ENCODE data around the gene CTIF. TPM values are rescaled to one million over a fixed set of nuclear protein-coding genes. Genes with fewer than 3 reads are reported as not detected.
A peak's percentile ranks its signal among the peaks of the same experiment; 100 is the strongest.

The CTIF gene
- total RNA-seq, 1 donor from 2014 or later, result 72.4 TPM

DNA sequence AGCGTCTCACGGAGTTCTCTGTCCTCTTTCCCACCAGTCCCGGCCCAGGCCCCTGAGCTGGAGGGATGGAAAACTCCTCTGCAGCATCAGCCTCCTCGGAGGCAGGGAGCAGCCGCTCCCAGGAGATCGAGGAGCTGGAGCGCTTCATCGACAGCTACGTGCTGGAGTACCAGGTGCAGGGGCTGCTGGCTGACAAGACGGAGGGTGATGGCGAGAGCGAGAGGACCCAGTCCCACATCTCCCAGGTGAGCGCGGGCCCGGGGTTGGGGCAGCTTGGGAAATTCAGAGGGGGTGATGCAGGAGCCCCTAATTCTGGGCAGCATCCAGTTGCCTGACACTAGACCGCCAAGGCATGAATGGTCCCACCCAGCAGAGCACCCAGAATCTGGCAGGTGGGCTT is 80.7 kb downstream of the CTIF start:
- intact Hi-C loops (cut with DNase I), result no loop called here
- no peak for DNase-seq

DNA sequence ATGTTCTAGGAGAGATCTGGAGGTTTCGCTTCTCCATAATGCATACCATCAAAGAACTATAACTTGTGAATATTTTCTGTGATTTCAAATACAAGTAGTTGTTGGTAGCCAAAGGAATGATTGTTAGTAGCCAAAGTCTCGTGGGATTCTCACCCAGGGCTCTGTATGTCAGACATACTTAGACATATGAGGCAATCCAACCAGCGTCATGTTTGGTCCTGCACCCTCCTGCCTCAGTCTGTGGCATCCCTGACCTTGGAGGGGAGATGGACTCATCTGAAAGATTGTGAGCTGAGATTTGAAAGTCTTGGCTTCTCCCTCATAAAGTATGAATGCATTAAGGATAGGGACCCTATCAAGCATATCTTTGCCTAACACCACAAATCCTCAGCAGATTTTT is 81.2 kb downstream of the CTIF start:
- no peak for ATAC-seq
- Histone ChIP-seq H3K4me3 (no peak overlapping the region), H3K9me3 (no peaks in the 10 kb centered on the region), H3K27ac (no peak overlapping the region), H3K27me3 (no peaks in the 10 kb centered on the region), H3K4me1 (peaks cover 6% of the 10 kb centered on the region), H3K36me3 (peaks cover 5% of the 10 kb centered on the region)
- no peak for DNase-seq
- no peak for TF ChIP-seq CTCF (IDR thresholded peaks at IDR 0.05)
- intact Hi-C loops (cut with DNase I), result no loop called here

More for the DNA sequence above, 80.7 kb downstream of the CTIF start:
- no peak overlapping the region for H3K4me3 ChIP-seq
- TF ChIP-seq CTCF (IDR thresholded peaks at IDR 0.05), result no peak
- H3K9me3 ChIP-seq, result no peaks in the 10 kb centered on the region
- no peak for ATAC-seq
- no peak overlapping the region for H3K27ac ChIP-seq
- peaks cover 6% of the 10 kb centered on the region for H3K4me1 ChIP-seq
- no peaks in the 10 kb centered on the region for H3K27me3 ChIP-seq
- H3K36me3 ChIP-seq, result peaks cover 5% of the 10 kb centered on the region

- Histone ChIP-seq H3K27me3 (no peaks in the 10 kb centered on the region), H3K4me1 (peaks cover 5% of the 10 kb centered on the region), H3K9me3 (no peaks in the 10 kb centered on the region), H3K4me3 (no peak overlapping the region), H3K36me3 (peaks cover 5% of the 10 kb centered on the region), H3K27ac (no peak overlapping the region)
- no peak for DNase-seq
- no peak for ATAC-seq
- TF ChIP-seq CTCF (IDR thresholded peaks at IDR 0.05), result no peak
- intact Hi-C loops (cut with DNase I), result no loop called here
Measured at GRCh38 chr18:48621240-48621639, 82.4 kb downstream of the CTIF start.

GRCh38 chr18:48621815-48622555 is 83.2 kb downstream of the CTIF start:
- H3K4me3 ChIP-seq, result no peak overlapping the region
- intact Hi-C loops (cut with DNase I), result no loop called here
- peaks cover 5% of the 10 kb centered on the region for H3K36me3 ChIP-seq
- no peak overlapping the region for H3K27ac ChIP-seq
- DNase-seq, result no peak
- TF ChIP-seq CTCF (IDR thresholded peaks at IDR 0.05), result no peak
- H3K27me3 ChIP-seq, result no peaks in the 10 kb centered on the region
- no peaks in the 10 kb centered on the region for H3K4me1 ChIP-seq
- H3K9me3 ChIP-seq, result no peaks in the 10 kb centered on the region
- peak; percentile 15 for ATAC-seq

DNA sequence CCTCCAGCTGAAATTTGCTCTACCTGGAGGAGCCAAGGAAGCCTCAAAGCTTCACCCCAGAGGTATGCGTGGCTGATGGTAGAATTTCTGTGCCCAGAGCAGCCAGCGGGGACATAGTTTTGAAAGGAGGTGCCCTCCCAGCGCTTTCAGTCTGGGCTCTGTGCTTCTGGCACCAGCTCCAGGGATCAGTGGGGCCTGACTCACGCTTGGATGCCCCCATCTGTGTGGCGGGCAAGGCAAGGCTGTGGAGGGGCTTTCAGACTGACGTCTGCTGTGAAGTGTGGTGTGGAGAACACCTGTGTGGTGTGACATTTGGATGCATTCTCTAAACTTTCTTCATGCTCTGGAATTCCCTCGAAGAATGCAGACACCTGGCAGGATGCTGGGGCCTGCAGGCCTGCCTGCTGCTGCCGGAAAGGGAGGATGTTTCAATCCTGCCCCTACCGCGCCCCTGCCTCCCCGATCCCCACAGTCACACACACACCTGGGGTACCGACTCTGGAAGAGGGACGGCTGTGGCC is 84.1 kb downstream of the CTIF start:
- ATAC-seq (peak; percentile 38), DNase-seq (no peak)
- Histone ChIP-seq H3K4me3 (no peak overlapping the region), H3K4me1 (no peaks in the 10 kb centered on the region), H3K9me3 (no peaks in the 10 kb centered on the region), H3K36me3 (peaks cover 5% of the 10 kb centered on the region), H3K27ac (peak overlapping the region; percentile 13), H3K27me3 (no peaks in the 10 kb centered on the region)
- intact Hi-C loops (cut with DNase I), result no loop called here
- no peak for TF ChIP-seq CTCF (IDR thresholded peaks at IDR 0.05)

Data from upper lobe of right lung (tissue), 1 donor.